ENCODE results near the gene PRR29.

- TF ChIP-seq CTCF (conservative IDR thresholded peaks at IDR 0.05; ENCODE audit: low read depth, low read length): peak; percentile 26; the same call in 1 of the 2 replicates
- TF ChIP-seq EZH2 (IDR thresholded peaks at IDR 0.05; ENCODE audit: borderline replicate concordance, low read depth, low read length, poor library complexity, severe bottlenecking): no peak
These were observed 18.2 kb downstream of the PRR29 start for GRCh38 chr17:64016231-64016784.
